Measurements from ENCODE around the gene CSGALNACT2. TPM values are rescaled to one million over a fixed set of nuclear protein-coding genes. Genes with fewer than 3 reads are reported as not detected.
A peak's percentile ranks its signal among the peaks of the same experiment; 100 is the strongest.

CSGALNACT2 gene
- total RNA-seq, 1 donor, result 17.3 TPM

- peak; percentile 97 for DNase-seq (ENCODE audit: low read depth)
- no peak for TF ChIP-seq CTCF (IDR thresholded peaks at IDR 0.05; ENCODE audit: insufficient read depth, low read depth, low read length)
- H3K4me3 ChIP-seq (ENCODE audit: low read depth, low read length), result no peak overlapping the region
These were observed 9.1 kb upstream of the CSGALNACT2 start for GRCh38 chr10:43128958-43129706.

- no peak for DNase-seq (ENCODE audit: low read depth)
- H3K4me3 ChIP-seq (ENCODE audit: low read depth, low read length), result no peak overlapping the region
- no peak for TF ChIP-seq CTCF (IDR thresholded peaks at IDR 0.05; ENCODE audit: insufficient read depth, low read depth, low read length)
These were observed 7.5 kb upstream of the CSGALNACT2 start for GRCh38 chr10:43130770-43131171.

GRCh38 chr10:43131256-43131655, 7.0 kb upstream of the CSGALNACT2 start:
- DNase-seq (ENCODE audit: low read depth), result no peak
- TF ChIP-seq CTCF (IDR thresholded peaks at IDR 0.05; ENCODE audit: insufficient read depth, low read depth, low read length), result no peak
- no peak overlapping the region for H3K4me3 ChIP-seq (ENCODE audit: low read depth, low read length)

- no peak overlapping the region for H3K4me3 ChIP-seq (ENCODE audit: low read depth, low read length)
- no peak for TF ChIP-seq CTCF (IDR thresholded peaks at IDR 0.05; ENCODE audit: insufficient read depth, low read depth, low read length)
- no peak for DNase-seq (ENCODE audit: low read depth)
These were observed 6.3 kb upstream of the CSGALNACT2 start for GRCh38 chr10:43131906-43132305.

- no peak for DNase-seq (ENCODE audit: low read depth)
These were observed 5.1 kb upstream of the CSGALNACT2 start for GRCh38 chr10:43132867-43133787.

More at GRCh38 chr10:43132867-43133787, 5.1 kb upstream of the CSGALNACT2 start:
- no peak for TF ChIP-seq CTCF (IDR thresholded peaks at IDR 0.05; ENCODE audit: insufficient read depth, low read depth, low read length)
- no peak overlapping the region for H3K4me3 ChIP-seq (ENCODE audit: low read depth, low read length)

All from fibroblast of villous mesenchyme (primary cell).